Trophoblast cell (in vitro differentiated cells and primary cell): ENCODE data around the gene DCC.
A peak's percentile ranks its signal among the peaks of the same experiment; 100 is the strongest.

ENCODE experiments used
- DNase-seq, 2 donors: peaks; one replicate each; pipeline ENCODE4 v3.0.0-alpha.2; 2016
- H2AFZ ChIP-seq: 2 replicates; pipeline ENCODE4 v1.6.1; 2013; ENCODE audit warnings: low read length, moderate library complexity, mild to moderate bottlenecking; ENCODE audit not compliant: insufficient read depth, poor library complexity
- H2AK5ac ChIP-seq: 2 replicates; pipeline ENCODE4 v1.6.1; 2013; ENCODE audit warnings: mild to moderate bottlenecking, low read length
- H2BK120ac ChIP-seq: 2 replicates; pipeline ENCODE4 v1.6.1; 2013; ENCODE audit warnings: low read length, mild to moderate bottlenecking, moderate library complexity; ENCODE audit not compliant: insufficient read depth, poor library complexity
- H2BK12ac ChIP-seq: 2 replicates; pipeline ENCODE4 v1.6.1; 2013; ENCODE audit warnings: mild to moderate bottlenecking, low read length, moderate library complexity
- H2BK5ac ChIP-seq: 2 replicates; pipeline ENCODE4 v1.6.1; 2013; ENCODE audit warnings: low read length, low read depth, moderate library complexity, mild to moderate bottlenecking; ENCODE audit not compliant: poor library complexity
- H3K14ac ChIP-seq: 2 replicates; pipeline ENCODE4 v1.6.1; 2013; ENCODE audit warnings: mild to moderate bottlenecking, low read length
- H3K18ac ChIP-seq: 2 replicates; pipeline ENCODE4 v1.6.1; 2013; ENCODE audit warnings: mild to moderate bottlenecking, low read length
- H3K23ac ChIP-seq: 2 replicates; pipeline ENCODE4 v1.6.1; 2013; ENCODE audit warnings: low read length
- H3K27ac ChIP-seq: 2 replicates; pipeline ENCODE4 v1.5.1; 2013; ENCODE audit warnings: low read depth, mild to moderate bottlenecking, inconsistent platforms, low read length, moderate library complexity
- H3K27me3 ChIP-seq: 2 replicates; pipeline ENCODE4 v1.6.1; 2013; ENCODE audit warnings: inconsistent platforms, mild to moderate bottlenecking, low read length, moderate library complexity; ENCODE audit not compliant: insufficient read depth
- H3K36me3 ChIP-seq, 2 experiments: 1 replicate in 1 of 2; 2 replicates in 1 of 2; pipeline ENCODE4 v1.6.1; 2013; ENCODE audit warnings: low read length in 2 of 2, mild to moderate bottlenecking in 2 of 2, moderate library complexity in 1 of 2; ENCODE audit not compliant: insufficient read depth in 2 of 2, control insufficient read depth in 1 of 2
- H3K4ac ChIP-seq: 2 replicates; pipeline ENCODE4 v1.6.1; 2013; ENCODE audit warnings: low read depth, mild to moderate bottlenecking, low read length, moderate library complexity
- H3K4me1 ChIP-seq, 2 experiments: 1 replicate in 1 of 2; 2 replicates in 1 of 2; pipeline ENCODE4 v1.6.1; 2013; ENCODE audit warnings: low read length in 2 of 2, mild to moderate bottlenecking in 2 of 2, moderate library complexity in 1 of 2; ENCODE audit not compliant: insufficient read depth in 2 of 2, control insufficient read depth in 1 of 2
- H3K4me2 ChIP-seq: 2 replicates; pipeline ENCODE4 v1.6.1; 2013; ENCODE audit warnings: inconsistent platforms, mild to moderate bottlenecking, low read length, moderate library complexity
- H3K4me3 ChIP-seq: 2 replicates; pipeline ENCODE4 v1.5.1; 2013; ENCODE audit warnings: mild to moderate bottlenecking, low read depth, low read length, inconsistent platforms
- H3K79me1 ChIP-seq: one replicate; pipeline ENCODE4 v1.6.1; 2013; ENCODE audit warnings: low read length
- H3K79me2 ChIP-seq: 2 replicates; pipeline ENCODE4 v1.6.1; 2013; ENCODE audit warnings: low read length, mild to moderate bottlenecking; ENCODE audit not compliant: control insufficient read depth, insufficient read depth, poor library complexity
- H3K9ac ChIP-seq: 2 replicates; pipeline ENCODE4 v1.6.1; 2013; ENCODE audit warnings: mild to moderate bottlenecking, low read length
- H3K9me3 ChIP-seq: 2 replicates; pipeline ENCODE4 v1.6.1; 2013; ENCODE audit warnings: low read depth, mild to moderate bottlenecking, control low read depth, inconsistent platforms, low read length; ENCODE audit not compliant: insufficient read depth
- H4K12ac ChIP-seq: 2 replicates; pipeline ENCODE4 v1.6.1; 2013; ENCODE audit warnings: low read depth, mild to moderate bottlenecking, low read length, moderate library complexity
- H4K8ac ChIP-seq: 2 replicates; pipeline ENCODE4 v1.6.1; 2013; ENCODE audit warnings: low read depth, mild to moderate bottlenecking, low read length, moderate library complexity
- H4K91ac ChIP-seq: one replicate; pipeline ENCODE4 v1.6.1; 2013; ENCODE audit warnings: low read depth, mild to moderate bottlenecking, low read length, moderate library complexity
- WGBS: extraction: QIAGEN DNeasy Blood & Tissue Kit; methylation state at CpG from one replicate; pipeline ENCODE4 v1.1.7; 2013; ENCODE audit warnings: missing lambda C conversion rate; ENCODE audit not compliant: insufficient read length, insufficient coverage; ENCODE audit errors: extremely low coverage; 5-methylcytosine and 5-hydroxymethylcytosine counted together

The DCC gene

GRCh38 chr18:52945552-52945951 lies 605.6 kb downstream of the DCC start:
- Histone ChIP-seq H2AFZ (no peak overlapping the region), H3K4me2 (no peak overlapping the region), H4K8ac (no peak overlapping the region), H3K18ac (no peak overlapping the region), H3K23ac (no peak overlapping the region), H3K36me3 (no peaks in the 10 kb centered on the region), H3K9ac (peak overlapping the region; percentile 40), H3K4ac (no peak overlapping the region), H2BK120ac (no peak overlapping the region), H3K4me1 (no peaks in the 10 kb centered on the region), H3K27ac (no peak overlapping the region), H3K79me1 (no peaks in the 10 kb centered on the region), H4K91ac (no peak overlapping the region), H2BK5ac (no peak overlapping the region), H3K4me3 (no peak overlapping the region), H4K12ac (no peak overlapping the region), H3K9me3 (no peaks in the 10 kb centered on the region), H3K79me2 (no peaks in the 10 kb centered on the region), H3K14ac (no peak overlapping the region), H2BK12ac (no peak overlapping the region), H2AK5ac (no peak overlapping the region), H3K27me3 (no peaks in the 10 kb centered on the region)
- no CpG with 5 or more reads among the region's 2 CpGs for WGBS
- no peak for DNase-seq

DNA sequence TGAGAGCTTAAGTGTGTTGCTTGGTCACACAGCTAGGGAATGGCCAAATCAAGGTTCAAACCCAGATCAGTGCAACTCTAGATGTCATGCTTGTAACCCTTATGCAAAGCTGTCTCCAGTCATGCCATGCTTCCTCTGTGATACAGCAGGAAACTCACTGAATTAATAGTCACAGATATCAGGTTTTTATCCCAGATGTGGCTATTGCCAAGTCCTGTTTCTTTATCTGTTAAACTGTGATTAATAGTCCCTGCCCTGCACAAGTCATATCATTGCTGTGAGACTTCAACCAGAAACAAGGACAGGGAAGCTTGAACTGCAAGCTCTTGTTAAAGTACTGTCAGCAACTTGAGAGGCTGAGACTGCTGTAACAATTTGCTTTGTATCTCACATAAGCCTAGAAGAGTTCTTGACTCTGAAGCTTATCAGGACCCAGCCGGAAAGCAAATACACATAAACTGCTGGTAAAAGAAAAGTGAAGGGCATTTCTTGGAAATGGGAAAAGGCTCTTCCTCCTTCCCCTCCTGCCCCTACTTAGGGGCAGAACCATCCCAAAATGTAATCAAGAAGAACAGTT lies 609.0 kb downstream of the DCC start:
- Histone ChIP-seq H3K9me3 (no peaks in the 10 kb centered on the region), H3K27ac (no peak overlapping the region), H2BK120ac (no peak overlapping the region), H3K18ac (no peak overlapping the region), H3K23ac (no peak overlapping the region), H3K36me3 (no peaks in the 10 kb centered on the region), H3K4ac (no peak overlapping the region), H3K79me1 (no peaks in the 10 kb centered on the region), H2AFZ (no peak overlapping the region), H3K4me3 (no peak overlapping the region), H2BK12ac (no peak overlapping the region), H3K4me2 (no peak overlapping the region), H3K9ac (no peak overlapping the region), H3K27me3 (no peaks in the 10 kb centered on the region), H4K8ac (no peak overlapping the region), H4K12ac (no peak overlapping the region), H2BK5ac (no peak overlapping the region), H3K14ac (no peak overlapping the region), H3K79me2 (no peaks in the 10 kb centered on the region), H2AK5ac (no peak overlapping the region), H3K4me1 (no peaks in the 10 kb centered on the region), H4K91ac (no peak overlapping the region)
- no peak for DNase-seq
- WGBS = no CpG with 5 or more reads among the region's 1 CpG

DNA sequence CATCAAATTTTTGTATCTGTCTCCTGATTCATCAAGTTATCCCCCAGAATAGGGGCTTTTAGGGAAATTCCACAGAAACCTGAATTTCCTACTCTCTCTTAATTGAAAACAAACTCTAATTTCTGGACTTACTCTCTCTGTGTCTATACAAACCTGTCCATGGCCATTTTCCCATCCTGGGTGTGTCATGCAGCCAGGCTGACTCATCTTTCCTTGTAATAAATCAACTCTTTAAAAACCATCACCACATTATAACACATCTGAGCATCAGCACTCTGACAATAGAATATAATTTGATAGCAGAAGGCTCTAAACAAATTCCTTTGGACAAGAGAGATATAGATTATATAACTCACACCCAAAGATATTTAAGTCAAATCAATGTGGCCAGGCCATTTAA lies 610.2 kb downstream of the DCC start:
- no peaks in the 10 kb centered on the region for H3K36me3 ChIP-seq
- H3K4me3 ChIP-seq = no peak overlapping the region
- no peak overlapping the region for H4K12ac ChIP-seq
- no peak overlapping the region for H3K23ac ChIP-seq
- no peak overlapping the region for H3K27ac ChIP-seq
- no peak overlapping the region for H2AFZ ChIP-seq
- no peak overlapping the region for H3K9ac ChIP-seq
- H3K18ac ChIP-seq = no peak overlapping the region
- H2BK120ac ChIP-seq = no peak overlapping the region
- no peaks in the 10 kb centered on the region for H3K27me3 ChIP-seq
- no peak overlapping the region for H2BK12ac ChIP-seq
- H4K8ac ChIP-seq = no peak overlapping the region
- no peak overlapping the region for H3K4me2 ChIP-seq
- no peak overlapping the region for H2AK5ac ChIP-seq
- no peak overlapping the region for H3K14ac ChIP-seq
- H3K79me1 ChIP-seq = no peaks in the 10 kb centered on the region
- no peak overlapping the region for H2BK5ac ChIP-seq
- no peak overlapping the region for H3K4ac ChIP-seq
- no peaks in the 10 kb centered on the region for H3K9me3 ChIP-seq
- no peaks in the 10 kb centered on the region for H3K79me2 ChIP-seq
- H4K91ac ChIP-seq = no peak overlapping the region
- no peaks in the 10 kb centered on the region for H3K4me1 ChIP-seq
- DNase-seq = no peak

- Histone ChIP-seq H2BK5ac (no peak overlapping the region), H3K9ac (no peak overlapping the region), H3K4me3 (no peak overlapping the region), H4K91ac (no peak overlapping the region), H3K27ac (no peak overlapping the region), H3K18ac (no peak overlapping the region), H3K23ac (no peak overlapping the region), H3K9me3 (no peaks in the 10 kb centered on the region), H3K79me2 (no peaks in the 10 kb centered on the region), H3K14ac (no peak overlapping the region), H2AFZ (no peak overlapping the region), H2BK120ac (no peak overlapping the region), H3K27me3 (no peaks in the 10 kb centered on the region), H3K79me1 (no peaks in the 10 kb centered on the region), H4K12ac (no peak overlapping the region), H2AK5ac (no peak overlapping the region), H3K4me2 (no peak overlapping the region), H2BK12ac (no peak overlapping the region), H4K8ac (no peak overlapping the region), H3K4ac (no peak overlapping the region), H3K36me3 (no peaks in the 10 kb centered on the region), H3K4me1 (no peaks in the 10 kb centered on the region)
- WGBS = no CpG with 5 or more reads among the region's 3 CpGs
- no peak for DNase-seq
These were observed 613.4 kb downstream of the DCC start for GRCh38 chr18:52953387-52953786.
